HG03039 (cell line): Measurements from ENCODE around the gene STK26.
"Not testable (repeated sequence)": the region's sequence is repeated elsewhere in the genome, so short reads cannot be mapped to it uniquely, and the experiment has no call there.

ENCODE experiments used
- ATAC-seq: cut with Tn5 transposase; IDR thresholded peaks from one replicate; pipeline ENCODE4 v1.9.1; 2021; ENCODE audit warnings: mild to moderate bottlenecking, moderate library complexity; ENCODE audit not compliant: unreplicated experiment

STK26 gene

GRCh38 chrX:132022967-132023895 is at the start of gene STK26:
Gene STK26, plus strand, starts transcription at chrX:132023302. Its CDS starts 316 bp downstream, at chrX:132023618.
- peak; percentile 82 for ATAC-seq

- no peak for ATAC-seq
These were observed 47.3 kb upstream of the STK26 start for GRCh38 chrX:131975851-131976250.

GRCh38 chrX:131977619-131978018 is 45.5 kb upstream of the STK26 start:
- no peak for ATAC-seq

GRCh38 chrX:131979116-131979515 is 44.0 kb upstream of the STK26 start:
- no peak for ATAC-seq

GRCh38 chrX:131985526-131986049 is 37.5 kb upstream of the STK26 start:
- no peak for ATAC-seq

GRCh38 chrX:131987252-131987651 is 35.9 kb upstream of the STK26 start:
- peak; percentile 98 for ATAC-seq

GRCh38 chrX:131988236-131988635 is 34.9 kb upstream of the STK26 start:
- no peak for ATAC-seq

GRCh38 chrX:132001127-132001526 is 22.0 kb upstream of the STK26 start:
- no peak for ATAC-seq

- no peak for ATAC-seq
These were observed 18.4 kb upstream of the STK26 start for GRCh38 chrX:132004728-132005127.

- no peak for ATAC-seq
These were observed 13.8 kb upstream of the STK26 start for GRCh38 chrX:132009350-132009749.

GRCh38 chrX:132010213-132010612 is 12.9 kb upstream of the STK26 start:
- ATAC-seq, result not testable (repeated sequence)

- no peak for ATAC-seq
These were observed 7.2 kb upstream of the STK26 start for GRCh38 chrX:132015875-132016274.

GRCh38 chrX:132016628-132017430 is 6.3 kb upstream of the STK26 start:
- no peak for ATAC-seq

- no peak for ATAC-seq
These were observed 5.5 kb upstream of the STK26 start for GRCh38 chrX:132017431-132018185.

GRCh38 chrX:132022198-132022966 is 720 bp upstream of the STK26 start:
- ATAC-seq, result no peak

GRCh38 chrX:132023896-132024386 is 839 bp downstream of the STK26 start:
- peak; percentile 46 for ATAC-seq

- no peak for ATAC-seq
These were observed 1.9 kb downstream of the STK26 start for GRCh38 chrX:132025041-132025440.

GRCh38 chrX:132030264-132030663 is 7.2 kb downstream of the STK26 start:
- no peak for ATAC-seq

- ATAC-seq, result no peak
These were observed 8.8 kb downstream of the STK26 start for GRCh38 chrX:132031867-132032266.

- ATAC-seq, result peak; percentile 50
These were observed 10.1 kb downstream of the STK26 start for GRCh38 chrX:132033166-132033565.
